ENCODE measurements around the gene CASTOR1. TPM values are rescaled to one million over a fixed set of nuclear protein-coding genes. Genes with fewer than 3 reads are reported as not detected.

CASTOR1 gene
- total RNA-seq, 6 experiments from 2014 or later: 0.86 to 8.6 (median 4.0) TPM

GRCh38 chr22:30318799-30319419, 29.6 kb upstream of the CASTOR1 start:
- 58% methylated on average over 7 of the region's 7 CpGs for WGBS (ENCODE audit: insufficient coverage, low coverage, low lambda C conversion rate, missing lambda C conversion rate)
- DNase-seq (no peak), ATAC-seq (no peak)
- peak overlapping the region; percentile 72 to 94 (median 91) for H3K27ac ChIP-seq
- H3K9me3 ChIP-seq: no peaks in the 10 kb centered on the region
- H3K4me1 ChIP-seq: peaks cover 0 to 78% (median 19%) of the 10 kb centered on the region in 4 donors
- no peak overlapping the region for H3K4me3 ChIP-seq
- no peaks in the 10 kb centered on the region for H3K27me3 ChIP-seq
- no peak for TF ChIP-seq POLR2A (IDR thresholded peaks at IDR 0.05)
- TF ChIP-seq CTCF (IDR thresholded peaks at IDR 0.05): no peak
- H3K36me3 ChIP-seq: no peaks in the 10 kb centered on the region
- intact Hi-C loops (cut with DNase I): no loop called here

GRCh38 chr22:30317778-30318177, 28.5 kb upstream of the CASTOR1 start:
- peaks cover 0 to 72% (median 16%) of the 10 kb centered on the region in 4 donors for H3K4me1 ChIP-seq
- DNase-seq (peak in 1 of 3 donors; percentile 79), ATAC-seq (peak; percentile 76 to 87 (median 82))
- TF ChIP-seq CTCF (IDR thresholded peaks at IDR 0.05) (no peak), POLR2A (IDR thresholded peaks at IDR 0.05) (no peak)
- H3K4me3 ChIP-seq: peak overlapping the region in 1 of 3 donors; percentile 28
- intact Hi-C loops (cut with DNase I): no loop called here
- no peaks in the 10 kb centered on the region for H3K27me3 ChIP-seq
- peak overlapping the region; percentile 72 to 94 (median 91) for H3K27ac ChIP-seq
- H3K36me3 ChIP-seq: no peaks in the 10 kb centered on the region
- no peaks in the 10 kb centered on the region for H3K9me3 ChIP-seq
- WGBS (ENCODE audit: insufficient coverage, low coverage, low lambda C conversion rate, missing lambda C conversion rate): no CpG with 5 or more reads among the region's 1 CpG

- intact Hi-C loops (cut with DNase I): no loop called here
- no peak for TF ChIP-seq POLR2A (IDR thresholded peaks at IDR 0.05)
- no peak for TF ChIP-seq CTCF (IDR thresholded peaks at IDR 0.05)
- Histone ChIP-seq H3K4me3 (no peak overlapping the region), H3K9me3 (no peaks in the 10 kb centered on the region), H3K27ac (peak overlapping the region; percentile 44 to 94 (median 91)), H3K36me3 (no peaks in the 10 kb centered on the region), H3K4me1 (peaks cover 0 to 76% (median 25%) of the 10 kb centered on the region in 4 donors), H3K27me3 (no peaks in the 10 kb centered on the region)
- 61% methylated on average over 2 of the region's 2 CpGs for WGBS (ENCODE audit: insufficient coverage, low coverage, low lambda C conversion rate, missing lambda C conversion rate)
- ATAC-seq: no peak
- no peak for DNase-seq
Measured at GRCh38 chr22:30315962-30316576, 26.8 kb upstream of the CASTOR1 start.

- Histone ChIP-seq H3K4me1 (peaks cover 2 to 76% (median 31%) of the 10 kb centered on the region in 4 donors), H3K4me3 (no peak overlapping the region), H3K27ac (no peak overlapping the region), H3K27me3 (no peaks in the 10 kb centered on the region), H3K9me3 (no peaks in the 10 kb centered on the region), H3K36me3 (no peaks in the 10 kb centered on the region)
- TF ChIP-seq CTCF (IDR thresholded peaks at IDR 0.05): no peak
- no peak for TF ChIP-seq POLR2A (IDR thresholded peaks at IDR 0.05)
- 51% methylated on average over 3 of the region's 8 CpGs for WGBS (ENCODE audit: insufficient coverage, low coverage, low lambda C conversion rate, missing lambda C conversion rate)
- no peak for DNase-seq
- intact Hi-C loops (cut with DNase I): no loop called here
- no peak for ATAC-seq
Measured at GRCh38 chr22:30314915-30315314, 25.6 kb upstream of the CASTOR1 start.
